ENCODE measurements around the gene PKD2L2. TPM values are rescaled to one million over a fixed set of nuclear protein-coding genes. Genes with fewer than 3 reads are reported as not detected.

PKD2L2 gene
- total and polyA plus RNA-seq, 10 of the 15 experiments (the other 5 are each of a cell fraction or from before 2014, with no cell fraction given) = 0.11 to 0.86 (median 0.26) TPM; not detected in 4

DNA sequence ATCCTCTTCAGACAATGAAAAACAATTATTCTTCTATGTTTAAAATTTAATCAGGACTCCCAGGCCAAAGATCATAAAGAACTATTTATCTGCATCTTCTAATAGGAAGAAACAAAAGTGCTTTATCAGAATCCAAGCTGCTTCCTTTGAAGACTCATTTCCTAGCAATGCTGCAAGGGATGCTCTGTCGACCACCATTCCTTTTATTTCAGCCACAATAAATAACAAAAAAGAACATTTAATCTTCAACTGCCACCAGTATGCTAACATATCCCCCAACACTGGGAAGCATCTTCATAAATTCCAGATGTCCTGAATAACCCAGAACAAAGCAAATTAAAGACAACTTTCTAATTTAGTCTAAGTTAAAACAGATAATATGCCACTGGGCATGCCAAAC is 68.7 kb downstream of the PKD2L2 start:
- ChIA-PET RAD21 (ENCODE audit: unreplicated experiment) (no interaction called here), SMC1A (ENCODE audit: uncharacterized antibody, unreplicated experiment) (interaction anchor here (0.6 kb wide), 1 partner anchor 23 kb away, joined by 3 read pairs; no protein-coding TSS in a partner anchor), CTCF (no interaction called here), POLR2A (no interaction called here)
- Histone ChIP-seq H3K27ac (ENCODE audit: control insufficient read depth, insufficient read depth) (no peak overlapping the region), H3K9me3 (replicated peaks; ENCODE audit: control insufficient read depth, insufficient read depth, low read length) (no peaks in the 10 kb centered on the region), H3K79me2 (ENCODE audit: control insufficient read depth, insufficient read depth, low read length) (no peaks in the 10 kb centered on the region), H3K4me3 (no peak overlapping the region), H3K9ac (ENCODE audit: control insufficient read depth, insufficient read depth, low read length) (no peak overlapping the region), H3K4me1 (ENCODE audit: control insufficient read depth, insufficient read depth, low read length) (no peaks in the 10 kb centered on the region), H4K20me1 (ENCODE audit: control insufficient read depth, insufficient read depth) (no peaks in the 10 kb centered on the region), H2AFZ (ENCODE audit: control insufficient read depth, low read depth, low read length) (no peak overlapping the region), H3K4me2 (ENCODE audit: control insufficient read depth, insufficient read depth) (no peak overlapping the region), H3K36me3 (ENCODE audit: control insufficient read depth in 2 of 2, insufficient read depth in 2 of 2, low read length in 1 of 2) (peaks cover 3 to 26% of the 10 kb centered on the region in 2 experiments), H3K27me3 (replicated peaks in 1 of 2; ENCODE audit: control insufficient read depth in 2 of 2, insufficient read depth in 2 of 2, low read length in 1 of 2) (no peaks in the 10 kb centered on the region)
- FAIRE-seq (no peak), DNase-seq (ENCODE audit: low read depth, low spot score) (no peak), ATAC-seq (no peak)
- no TSS peak for BruUV-seq (replicated peaks)
- in situ Hi-C loops (cut with MboI) (no loop called here), intact Hi-C loops (cut with micrococcal nuclease; ENCODE audit: unreplicated experiment) (no loop called here)
- TF ChIP-seq POLR2A (IDR thresholded peaks at IDR 0.05; ENCODE audit: low read depth, low read length) (no peak), SMAD1 (IDR thresholded peaks at IDR 0.05; ENCODE audit: low read depth, partially characterized antibody) (no peak), PAX5 (IDR thresholded peaks at IDR 0.05; ENCODE audit: borderline replicate concordance, low read depth, low read length) (no peak), ZNF622 (IDR thresholded peaks at IDR 0.05) (no peak), POLR2AphosphoS2 (IDR thresholded peaks at IDR 0.05; ENCODE audit: low read depth, low read length) (no peak), KDM1A (IDR thresholded peaks at IDR 0.05; ENCODE audit: borderline replicate concordance) (no peak)
- WGBS (ENCODE audit: insufficient coverage, insufficient replicate concordance, low lambda C conversion rate, missing lambda C conversion rate) = 90% methylated on average over 1 of the region's 1 CpG

DNA sequence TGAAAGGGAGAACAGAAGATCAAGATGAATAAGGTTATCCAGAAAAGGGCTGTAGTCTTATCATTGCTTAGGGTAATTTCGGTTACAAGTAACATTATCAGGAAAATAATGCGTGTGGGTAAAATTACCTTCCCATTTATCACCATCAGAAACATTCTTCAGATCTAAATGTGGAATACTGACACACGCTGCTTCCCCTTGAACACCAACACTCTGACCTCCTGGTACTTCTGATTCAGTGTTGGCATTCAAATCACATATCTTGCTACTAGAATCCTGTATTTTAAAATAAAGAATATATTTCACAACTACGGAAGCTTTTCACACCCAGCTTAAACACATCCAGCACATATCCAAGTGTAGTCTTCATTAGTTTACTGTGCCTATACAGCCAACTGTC is 70.2 kb downstream of the PKD2L2 start:
- SMC1A ChIA-PET (ENCODE audit: uncharacterized antibody, unreplicated experiment) = no interaction called here
- H3K4me1 ChIP-seq (ENCODE audit: control insufficient read depth, insufficient read depth, low read length) = no peaks in the 10 kb centered on the region
- no peak overlapping the region for H3K4me2 ChIP-seq (ENCODE audit: control insufficient read depth, insufficient read depth)
- no peaks in the 10 kb centered on the region for H3K9me3 ChIP-seq (replicated peaks; ENCODE audit: control insufficient read depth, insufficient read depth, low read length)
- no peaks in the 10 kb centered on the region for H3K27me3 ChIP-seq (replicated peaks in 1 of 2; ENCODE audit: control insufficient read depth in 2 of 2, insufficient read depth in 2 of 2, low read length in 1 of 2)
- H3K36me3 ChIP-seq (ENCODE audit: control insufficient read depth in 2 of 2, insufficient read depth in 2 of 2, low read length in 1 of 2) = peaks cover 3 to 22% of the 10 kb centered on the region in 2 experiments
- ATAC-seq (no peak), FAIRE-seq (no peak), DNase-seq (ENCODE audit: low read depth, low spot score) (no peak)
- POLR2A ChIA-PET = no interaction called here
- WGBS (ENCODE audit: insufficient coverage, insufficient replicate concordance, low lambda C conversion rate, missing lambda C conversion rate) = 100% methylated on average over 4 of the region's 4 CpGs
- RAD21 ChIA-PET (ENCODE audit: unreplicated experiment) = interaction anchor here (1.5 kb wide), 1 partner anchor 181 kb away, joined by 6 read pairs; no protein-coding TSS in a partner anchor
- H2AFZ ChIP-seq (ENCODE audit: control insufficient read depth, low read depth, low read length) = no peak overlapping the region
- no peaks in the 10 kb centered on the region for H4K20me1 ChIP-seq (ENCODE audit: control insufficient read depth, insufficient read depth)
- no peak overlapping the region for H3K9ac ChIP-seq (ENCODE audit: control insufficient read depth, insufficient read depth, low read length)
- no TSS peak for BruUV-seq (replicated peaks)
- intact Hi-C loops (cut with micrococcal nuclease; ENCODE audit: unreplicated experiment) (no loop called here), in situ Hi-C loops (cut with MboI) (no loop called here)
- H3K27ac ChIP-seq (ENCODE audit: control insufficient read depth, insufficient read depth) = no peak overlapping the region
- no peak for TF ChIP-seq NR2C2 (IDR thresholded peaks at IDR 0.05; ENCODE audit: borderline replicate concordance, control insufficient read depth, insufficient read length, low read depth)
- no peak for TF ChIP-seq SMAD5 (IDR thresholded peaks at IDR 0.05; ENCODE audit: low read depth)
- no peak for TF ChIP-seq KDM1A (IDR thresholded peaks at IDR 0.05; ENCODE audit: borderline replicate concordance)
- TF ChIP-seq FOXK2 (IDR thresholded peaks at IDR 0.05) = no peak
- TF ChIP-seq PAX8 (IDR thresholded peaks at IDR 0.05) = no peak
- TF ChIP-seq JUND (IDR thresholded peaks at IDR 0.05; ENCODE audit: low read depth, low read length) = no peak
- no peaks in the 10 kb centered on the region for H3K79me2 ChIP-seq (ENCODE audit: control insufficient read depth, insufficient read depth, low read length)
- H3K4me3 ChIP-seq = no peak overlapping the region
- CTCF ChIA-PET = no interaction called here
